ENCODE results near the gene HECTD2. TPM values are rescaled to one million over a fixed set of nuclear protein-coding genes. Genes with fewer than 3 reads are reported as not detected.
A peak's percentile ranks its signal among the peaks of the same experiment; 100 is the strongest.

The HECTD2 gene
- total RNA-seq, 2 donors from 2014 or later: 18.7 to 22.8 TPM

- H3K36me3 ChIP-seq: no peaks in the 10 kb centered on the region
- no peak for DNase-seq (ENCODE audit: low spot score)
- H3K4me1 ChIP-seq (replicated peaks): no peaks in the 10 kb centered on the region
- WGBS: 91% methylated on average over 1 of the region's 1 CpG
- H3K27ac ChIP-seq: no peak overlapping the region
- H3K4me3 ChIP-seq: no peak overlapping the region
- H3K9me3 ChIP-seq: no peaks in the 10 kb centered on the region
- intact Hi-C loops (cut with DNase I): no loop called here
- TF ChIP-seq CTCF (IDR thresholded peaks at IDR 0.05) (no peak), POLR2A (IDR thresholded peaks at IDR 0.05) (no peak), POLR2AphosphoS5 (IDR thresholded peaks at IDR 0.05) (no peak)
- H3K27me3 ChIP-seq (replicated peaks; ENCODE audit: insufficient read depth): no peaks in the 10 kb centered on the region
These were observed 104.6 kb downstream of the HECTD2 start for GRCh38 chr10:91514787-91515186.

DNA sequence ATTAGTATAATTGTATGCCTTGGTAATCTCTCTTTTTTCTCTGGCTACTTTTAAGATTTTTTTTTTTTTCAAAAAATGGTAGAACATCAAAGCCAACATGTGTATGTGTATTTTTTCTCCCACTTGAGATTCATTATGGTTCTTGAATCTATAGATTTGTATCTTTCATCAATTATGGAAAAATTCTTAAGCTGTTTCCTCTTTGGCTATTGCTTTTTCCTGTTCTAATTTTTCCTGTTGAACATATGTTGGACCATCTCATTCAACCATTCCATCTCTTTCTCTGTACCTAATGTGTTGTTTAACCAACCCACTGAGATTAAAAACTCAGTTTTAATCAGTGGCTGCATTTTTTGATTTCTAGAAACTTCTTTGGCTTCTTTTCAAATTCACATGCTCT is 107.2 kb downstream of the HECTD2 start:
- intact Hi-C loops (cut with DNase I): no loop called here
- no peak overlapping the region for H3K4me3 ChIP-seq
- H3K27me3 ChIP-seq (replicated peaks; ENCODE audit: insufficient read depth): no peaks in the 10 kb centered on the region
- H3K27ac ChIP-seq: no peak overlapping the region
- H3K4me1 ChIP-seq (replicated peaks): no peaks in the 10 kb centered on the region
- H3K9me3 ChIP-seq: no peaks in the 10 kb centered on the region
- H3K36me3 ChIP-seq: no peaks in the 10 kb centered on the region
- DNase-seq (ENCODE audit: low spot score): no peak
- no peak for TF ChIP-seq CTCF (IDR thresholded peaks at IDR 0.05)
- no peak for TF ChIP-seq POLR2AphosphoS5 (IDR thresholded peaks at IDR 0.05)
- TF ChIP-seq POLR2A (IDR thresholded peaks at IDR 0.05): no peak

DNA sequence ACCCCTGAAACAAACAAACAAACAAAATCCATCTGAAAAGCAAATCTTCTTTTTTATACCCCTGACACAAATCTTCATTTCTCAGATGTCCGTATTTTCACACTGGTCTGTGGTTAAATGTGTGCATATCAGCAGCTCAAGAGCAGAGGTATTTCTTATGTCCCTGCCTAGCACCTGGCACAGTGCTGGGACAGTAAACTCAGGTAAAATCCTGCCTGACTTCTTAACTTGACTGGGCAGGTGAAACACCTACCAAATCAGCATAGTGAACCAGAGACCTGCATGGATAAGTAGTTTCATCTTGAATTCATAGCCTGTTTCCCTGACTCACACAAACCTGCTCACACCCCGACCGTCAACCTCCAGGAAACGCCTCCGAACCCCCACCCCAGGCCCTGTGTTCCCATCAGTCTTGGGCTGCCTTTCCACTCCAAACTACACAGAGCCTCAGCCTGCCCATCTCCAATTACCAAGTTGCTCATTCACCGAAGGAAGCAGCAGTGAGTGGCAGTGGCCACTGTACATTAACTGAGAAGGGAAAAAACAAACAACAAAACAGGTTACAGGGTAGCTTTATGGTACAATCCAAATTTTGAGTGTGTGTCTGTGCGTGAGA is 109.9 kb downstream of the HECTD2 start:
- Histone ChIP-seq H3K4me1 (replicated peaks) (no peaks in the 10 kb centered on the region), H3K27ac (no peak overlapping the region), H3K27me3 (replicated peaks; ENCODE audit: insufficient read depth) (no peaks in the 10 kb centered on the region), H3K36me3 (no peaks in the 10 kb centered on the region), H3K9me3 (no peaks in the 10 kb centered on the region), H3K4me3 (no peak overlapping the region)
- WGBS: 44% methylated on average over 7 of the region's 7 CpGs
- TF ChIP-seq POLR2A (IDR thresholded peaks at IDR 0.05): no peak
- TF ChIP-seq CTCF (IDR thresholded peaks at IDR 0.05): no peak
- TF ChIP-seq POLR2AphosphoS5 (IDR thresholded peaks at IDR 0.05): no peak
- peak; percentile 13 for DNase-seq (ENCODE audit: low spot score)
- intact Hi-C loops (cut with DNase I): no loop called here

DNA sequence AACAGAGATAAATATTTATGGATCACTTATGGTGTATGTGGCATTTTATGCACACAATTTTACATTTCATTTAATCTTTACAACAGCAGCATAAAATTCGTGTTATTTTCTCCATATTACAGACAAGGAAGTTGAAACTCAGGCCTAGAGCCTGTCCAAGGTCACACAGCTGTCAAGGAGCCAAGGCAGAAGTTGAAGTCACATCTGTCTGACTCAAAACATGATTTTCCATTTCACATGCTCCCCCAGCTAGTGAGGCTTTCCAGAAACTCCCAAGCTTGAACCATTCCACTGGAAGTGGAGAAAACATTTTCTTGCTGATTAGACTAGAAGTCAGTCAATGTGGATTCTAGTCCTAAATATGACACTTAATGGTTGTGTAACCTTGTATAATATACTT is 110.5 kb downstream of the HECTD2 start:
- WGBS: 39% methylated on average over 1 of the region's 1 CpG
- no peak for DNase-seq (ENCODE audit: low spot score)
- no peaks in the 10 kb centered on the region for H3K27me3 ChIP-seq (replicated peaks; ENCODE audit: insufficient read depth)
- H3K27ac ChIP-seq: no peak overlapping the region
- H3K4me3 ChIP-seq: no peak overlapping the region
- H3K36me3 ChIP-seq: no peaks in the 10 kb centered on the region
- intact Hi-C loops (cut with DNase I): no loop called here
- no peaks in the 10 kb centered on the region for H3K4me1 ChIP-seq (replicated peaks)
- no peak for TF ChIP-seq POLR2A (IDR thresholded peaks at IDR 0.05)
- no peak for TF ChIP-seq CTCF (IDR thresholded peaks at IDR 0.05)
- TF ChIP-seq POLR2AphosphoS5 (IDR thresholded peaks at IDR 0.05): no peak
- H3K9me3 ChIP-seq: no peaks in the 10 kb centered on the region

- intact Hi-C loops (cut with DNase I): no loop called here
- TF ChIP-seq POLR2AphosphoS5 (IDR thresholded peaks at IDR 0.05) (no peak), CTCF (IDR thresholded peaks at IDR 0.05) (no peak), POLR2A (IDR thresholded peaks at IDR 0.05) (no peak)
- DNase-seq (ENCODE audit: low spot score): no peak
- Histone ChIP-seq H3K27me3 (replicated peaks; ENCODE audit: insufficient read depth) (no peaks in the 10 kb centered on the region), H3K27ac (no peak overlapping the region), H3K9me3 (no peaks in the 10 kb centered on the region), H3K4me3 (no peak overlapping the region), H3K36me3 (no peaks in the 10 kb centered on the region), H3K4me1 (replicated peaks) (no peaks in the 10 kb centered on the region)
- 95% methylated on average over 1 of the region's 1 CpG for WGBS
These were observed 111.3 kb downstream of the HECTD2 start for GRCh38 chr10:91521439-91521838.
